Vagina (tissue), 2 donors: ENCODE measurements around the gene IL33.

Experiments used
- POLR2A ChIP-seq, 2 donors: fragments of 450-650 bp; IDR thresholded peaks; one replicate each; pipeline ENCODE4 v1.6.1; 2017; ENCODE audit warnings: antibody characterized with exemption in 2 of 2, mild to moderate bottlenecking in 2 of 2, moderate library complexity in 2 of 2
- POLR2AphosphoS5 ChIP-seq, 2 donors: sonication (generic); formaldehyde crosslinking; IDR thresholded peaks; one replicate each; pipeline ENCODE4 v1.9.0; 2017; ENCODE audit warnings: antibody characterized with exemption in 2 of 2, mild to moderate bottlenecking in 2 of 2, low read depth in 1 of 2; ENCODE audit not compliant: insufficient read depth in 1 of 2
- TF ChIP-seq, protein P1 (sequence below), 3 experiments: fragments of 450-650 bp in 2 of 3; fragments of 200-600 bp in 1 of 3; sonication (generic) in 1 of 3; IDR thresholded peaks; one replicate each; pipeline ENCODE4 v1.5.1; 2017 to 2019; ENCODE audit warnings: antibody characterized with exemption in 3 of 3, mild to moderate bottlenecking in 2 of 3, moderate library complexity in 2 of 3

DNA sequence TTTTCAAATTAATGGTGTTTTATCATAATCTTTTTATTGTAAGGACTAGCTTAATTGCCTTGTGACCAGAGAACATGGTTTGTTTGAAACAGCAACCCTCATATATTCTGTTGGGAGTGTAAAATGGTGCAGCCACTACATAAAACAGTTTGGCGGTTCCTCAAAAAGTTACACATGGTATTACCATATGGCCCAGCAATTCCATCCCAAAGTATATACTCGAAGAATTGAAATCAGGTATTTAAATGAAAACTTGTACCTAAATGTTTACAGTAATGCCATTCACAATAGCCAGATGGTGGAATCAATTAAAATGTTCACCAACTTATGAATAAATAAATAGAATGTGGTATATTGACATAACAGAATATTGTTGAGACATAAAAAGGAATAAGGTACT, 14.8 kb upstream of the IL33 start:
- no peak for TF ChIP-seq POLR2AphosphoS5 (IDR thresholded peaks at IDR 0.05; ENCODE audit: insufficient read depth in 1 of 2, low read depth in 1 of 2)
- TF ChIP-seq POLR2A (IDR thresholded peaks at IDR 0.05): no peak
- TF ChIP-seq, protein P1, sequence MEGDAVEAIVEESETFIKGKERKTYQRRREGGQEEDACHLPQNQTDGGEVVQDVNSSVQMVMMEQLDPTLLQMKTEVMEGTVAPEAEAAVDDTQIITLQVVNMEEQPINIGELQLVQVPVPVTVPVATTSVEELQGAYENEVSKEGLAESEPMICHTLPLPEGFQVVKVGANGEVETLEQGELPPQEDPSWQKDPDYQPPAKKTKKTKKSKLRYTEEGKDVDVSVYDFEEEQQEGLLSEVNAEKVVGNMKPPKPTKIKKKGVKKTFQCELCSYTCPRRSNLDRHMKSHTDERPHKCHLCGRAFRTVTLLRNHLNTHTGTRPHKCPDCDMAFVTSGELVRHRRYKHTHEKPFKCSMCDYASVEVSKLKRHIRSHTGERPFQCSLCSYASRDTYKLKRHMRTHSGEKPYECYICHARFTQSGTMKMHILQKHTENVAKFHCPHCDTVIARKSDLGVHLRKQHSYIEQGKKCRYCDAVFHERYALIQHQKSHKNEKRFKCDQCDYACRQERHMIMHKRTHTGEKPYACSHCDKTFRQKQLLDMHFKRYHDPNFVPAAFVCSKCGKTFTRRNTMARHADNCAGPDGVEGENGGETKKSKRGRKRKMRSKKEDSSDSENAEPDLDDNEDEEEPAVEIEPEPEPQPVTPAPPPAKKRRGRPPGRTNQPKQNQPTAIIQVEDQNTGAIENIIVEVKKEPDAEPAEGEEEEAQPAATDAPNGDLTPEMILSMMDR (IDR thresholded peaks at IDR 0.05): no peak
